Sigmoid colon (tissue), 4 donors: Measurements from ENCODE around the gene OR10A6.

Experiments
- CTCF ChIP-seq, 4 experiments: fragments of 450-650 bp in 3 of 4; fragments of 200-600 bp in 1 of 4; IDR thresholded peaks; one replicate each; pipeline ENCODE4 v1.5.1; 2016 to 2019; ENCODE audit warnings: antibody characterized with exemption in 4 of 4, mild to moderate bottlenecking in 3 of 4, moderate library complexity in 2 of 4
- EP300 ChIP-seq, 4 donors: sonication (generic); formaldehyde crosslinking; IDR thresholded peaks; one replicate each; pipeline ENCODE4 v1.6.1; 2017; ENCODE audit warnings: antibody characterized with exemption in 4 of 4
- POLR2A ChIP-seq, 2 donors: fragments of 450-650 bp; IDR thresholded peaks; one replicate each; pipeline ENCODE4 v1.6.1; 2016; ENCODE audit warnings: antibody characterized with exemption in 2 of 2, mild to moderate bottlenecking in 2 of 2, moderate library complexity in 2 of 2
- POLR2AphosphoS5 ChIP-seq, 4 donors: sonication (generic); formaldehyde crosslinking; IDR thresholded peaks; one replicate each; pipeline ENCODE4 v1.6.1; 2017; ENCODE audit warnings: antibody characterized with exemption in 4 of 4

- TF ChIP-seq CTCF (IDR thresholded peaks at IDR 0.05) (no peak), POLR2A (IDR thresholded peaks at IDR 0.05) (no peak), POLR2AphosphoS5 (IDR thresholded peaks at IDR 0.05) (no peak), EP300 (IDR thresholded peaks at IDR 0.05) (no peak)
Observed at GRCh38 chr11:7889985-7890384, 41.1 kb downstream of the OR10A6 start.
